Parathyroid adenoma (tissue), 2 donors: Measurements from ENCODE around the gene UTRN.

Experiments
- H2AFZ ChIP-seq: fragments of 300-600 bp; sonication (generic); one replicate; pipeline ENCODE4 v1.7.0; 2017; ENCODE audit warnings: antibody characterized with exemption, mild to moderate bottlenecking
- H3K27ac ChIP-seq: fragments of 300-600 bp; sonication (generic); one replicate; pipeline ENCODE4 v1.7.0; 2017
- H3K27me3 ChIP-seq: fragments of 300-600 bp; sonication (generic); one replicate; pipeline ENCODE4 v1.7.0; 2017; ENCODE audit warnings: low read length; ENCODE audit not compliant: control insufficient read depth, insufficient read depth
- H3K36me3 ChIP-seq: fragments of 300-600 bp; sonication (generic); one replicate; pipeline ENCODE4 v1.7.0; 2017; ENCODE audit warnings: low read length; ENCODE audit not compliant: control insufficient read depth, insufficient read depth
- H3K4me1 ChIP-seq: fragments of 300-600 bp; sonication (generic); one replicate; pipeline ENCODE4 v1.7.0; 2017; ENCODE audit warnings: control low read depth
- H3K4me2 ChIP-seq: fragments of 300-600 bp; sonication (generic); one replicate; pipeline ENCODE4 v1.7.0; 2017; ENCODE audit warnings: low read length
- H3K4me3 ChIP-seq: fragments of 300-600 bp; sonication (generic); one replicate; pipeline ENCODE4 v1.7.0; 2017; ENCODE audit warnings: low read depth, low read length
- H3K79me2 ChIP-seq: fragments of 300-600 bp; sonication (generic); one replicate; pipeline ENCODE4 v1.7.0; 2017; ENCODE audit warnings: control low read depth
- H3K9ac ChIP-seq: fragments of 300-600 bp; sonication (generic); one replicate; pipeline ENCODE4 v1.7.0; 2017; ENCODE audit warnings: mild to moderate bottlenecking
- H3K9me3 ChIP-seq: fragments of 300-600 bp; sonication (generic); one replicate; pipeline ENCODE4 v1.7.0; 2017; ENCODE audit warnings: low read length; ENCODE audit not compliant: control insufficient read depth
- CTCF ChIP-seq: fragments of 300-600 bp; sonication (generic); IDR thresholded peaks from one replicate; pipeline ENCODE4 v1.7.0; 2017; ENCODE audit warnings: antibody characterized with exemption, mild to moderate bottlenecking
- donor health status: primary hyperparathyroidism.

UTRN gene

GRCh38 chr6:144248476-144249301 lies 36.4 kb upstream of the UTRN start:
- Histone ChIP-seq H3K9ac (no peak overlapping the region), H3K36me3 (no peaks in the 10 kb centered on the region), H3K4me3 (no peak overlapping the region), H3K79me2 (no peaks in the 10 kb centered on the region), H3K4me2 (no peak overlapping the region), H2AFZ (no peak overlapping the region), H3K27ac (no peak overlapping the region), H3K4me1 (no peaks in the 10 kb centered on the region), H3K9me3 (no peaks in the 10 kb centered on the region), H3K27me3 (no peaks in the 10 kb centered on the region)
- TF ChIP-seq CTCF, result no peak

GRCh38 chr6:144250276-144250675 lies 34.9 kb upstream of the UTRN start:
- Histone ChIP-seq H3K36me3 (no peaks in the 10 kb centered on the region), H3K27me3 (no peaks in the 10 kb centered on the region), H3K9ac (no peak overlapping the region), H3K27ac (no peak overlapping the region), H3K4me3 (no peak overlapping the region), H3K4me1 (no peaks in the 10 kb centered on the region), H2AFZ (no peak overlapping the region), H3K4me2 (no peak overlapping the region), H3K9me3 (no peaks in the 10 kb centered on the region), H3K79me2 (no peaks in the 10 kb centered on the region)
- TF ChIP-seq CTCF, result no peak

- no peaks in the 10 kb centered on the region for H3K79me2 ChIP-seq
- H3K4me1 ChIP-seq, result no peaks in the 10 kb centered on the region
- H3K27me3 ChIP-seq, result no peaks in the 10 kb centered on the region
- no peak overlapping the region for H2AFZ ChIP-seq
- no peak overlapping the region for H3K27ac ChIP-seq
- no peak overlapping the region for H3K9ac ChIP-seq
- H3K9me3 ChIP-seq, result no peaks in the 10 kb centered on the region
- no peaks in the 10 kb centered on the region for H3K36me3 ChIP-seq
- no peak overlapping the region for H3K4me2 ChIP-seq
- H3K4me3 ChIP-seq, result no peak overlapping the region
- TF ChIP-seq CTCF, result no peak
Measured at GRCh38 chr6:144252259-144252658, 32.9 kb upstream of the UTRN start.

GRCh38 chr6:144259986-144260385 lies 25.1 kb upstream of the UTRN start:
- H3K4me3 ChIP-seq, result no peak overlapping the region
- H3K36me3 ChIP-seq, result no peaks in the 10 kb centered on the region
- H3K9ac ChIP-seq, result no peak overlapping the region
- H3K9me3 ChIP-seq, result no peaks in the 10 kb centered on the region
- no peak overlapping the region for H3K27ac ChIP-seq
- H3K27me3 ChIP-seq, result no peaks in the 10 kb centered on the region
- H3K4me1 ChIP-seq, result no peaks in the 10 kb centered on the region
- no peak overlapping the region for H3K4me2 ChIP-seq
- H3K79me2 ChIP-seq, result no peaks in the 10 kb centered on the region
- TF ChIP-seq CTCF, result no peak
- H2AFZ ChIP-seq, result no peak overlapping the region
